GM03348 (cell line): ENCODE data around the gene FAM135A.

Experiments used
- DNase-seq: peaks from one replicate; pipeline ENCODE4 v3.0.0; 2012; ENCODE audit warnings: low spot score

The FAM135A gene

GRCh38 chr6:70413114-70413991 is at the start of gene FAM135A:
Gene FAM135A, plus strand, starts transcription at chr6:70413508. Its CDS starts 14,835 bp downstream, at chr6:70428343.
- peak; percentile 97 for DNase-seq

DNA sequence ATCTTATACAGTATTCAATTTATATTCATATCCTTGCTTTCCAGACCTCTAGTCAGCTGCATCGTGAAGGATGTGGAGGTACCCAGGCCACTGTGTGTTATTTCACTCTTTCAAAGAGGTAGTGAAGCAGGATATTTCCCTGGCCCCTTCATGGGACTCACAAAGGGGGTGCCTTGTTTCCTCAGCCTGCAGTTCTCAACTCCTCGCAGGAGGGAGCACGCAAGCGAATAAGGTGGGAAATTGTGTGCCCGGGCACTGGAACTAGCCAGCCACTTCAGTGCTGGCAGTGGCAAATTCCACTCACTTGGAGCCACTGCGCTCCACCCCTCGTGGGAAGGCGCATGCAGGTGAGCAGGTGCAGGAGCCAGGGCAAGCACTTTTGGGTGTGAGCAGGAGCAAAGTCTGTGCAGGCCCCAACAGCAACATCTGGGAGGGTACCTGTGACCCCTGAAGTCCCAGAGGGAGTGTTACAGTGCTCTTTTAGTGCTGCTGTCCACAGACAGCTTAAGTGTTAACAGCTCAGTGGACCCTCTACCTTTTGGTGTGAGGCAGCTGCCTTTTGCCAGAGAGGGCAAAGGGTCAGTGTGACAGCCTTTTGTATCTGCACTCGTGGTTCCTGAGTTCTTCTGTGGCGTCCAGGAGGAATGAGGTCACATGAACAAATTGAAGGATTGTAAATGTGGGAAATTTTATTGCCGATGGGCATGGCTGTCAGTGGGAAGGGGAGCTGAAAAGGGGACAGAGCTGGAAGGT is 49.4 kb upstream of the FAM135A start:
- no peak for DNase-seq

DNA sequence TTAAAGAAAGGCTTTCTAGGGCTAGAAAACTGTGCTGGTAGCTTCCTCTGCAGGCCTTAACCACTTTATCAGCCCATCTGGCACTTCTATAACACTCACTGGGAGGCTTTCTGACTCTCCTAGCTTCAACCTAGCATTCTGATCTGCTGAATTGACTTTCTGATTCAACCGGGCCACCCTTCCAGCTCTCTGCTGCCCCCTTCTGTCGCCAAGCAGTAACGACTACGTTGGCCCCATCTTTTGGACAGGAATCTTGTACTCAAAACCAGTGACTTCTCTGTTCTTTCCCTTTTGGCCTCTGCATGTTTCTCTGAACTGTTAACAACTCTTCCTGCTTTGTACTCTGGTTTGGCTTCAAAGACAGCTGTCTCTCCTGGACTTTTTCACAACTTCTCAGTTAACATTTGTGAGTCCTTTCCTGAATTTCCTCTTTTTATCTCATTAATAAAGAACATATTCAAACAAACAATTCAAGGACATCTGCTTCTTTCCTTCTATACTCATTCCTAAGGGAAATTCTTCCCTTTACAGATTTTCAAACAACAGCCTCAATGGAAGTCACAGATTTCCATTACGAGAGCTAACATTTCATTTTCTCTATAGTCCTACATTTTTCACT is 43.9 kb upstream of the FAM135A start:
- peak; percentile 79 for DNase-seq

DNA sequence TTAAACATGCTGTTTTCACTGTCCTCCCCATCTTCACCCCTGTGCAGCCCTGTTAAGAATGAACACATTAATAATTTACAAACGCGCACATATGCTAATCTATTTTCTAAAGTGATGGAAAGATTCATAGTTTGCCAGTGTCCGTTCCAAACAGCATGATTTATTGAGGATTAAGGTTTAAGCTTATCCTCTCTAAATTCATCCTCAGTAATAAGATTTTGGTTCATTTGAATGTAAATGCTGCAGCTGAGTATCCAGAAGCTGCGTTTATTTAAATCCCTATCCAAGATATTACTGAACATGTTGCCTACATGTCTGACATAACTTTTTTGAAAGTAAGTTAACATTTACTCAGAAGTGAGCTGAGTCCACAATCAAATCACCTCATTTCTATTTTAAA is 42.8 kb upstream of the FAM135A start:
- DNase-seq = no peak

DNA sequence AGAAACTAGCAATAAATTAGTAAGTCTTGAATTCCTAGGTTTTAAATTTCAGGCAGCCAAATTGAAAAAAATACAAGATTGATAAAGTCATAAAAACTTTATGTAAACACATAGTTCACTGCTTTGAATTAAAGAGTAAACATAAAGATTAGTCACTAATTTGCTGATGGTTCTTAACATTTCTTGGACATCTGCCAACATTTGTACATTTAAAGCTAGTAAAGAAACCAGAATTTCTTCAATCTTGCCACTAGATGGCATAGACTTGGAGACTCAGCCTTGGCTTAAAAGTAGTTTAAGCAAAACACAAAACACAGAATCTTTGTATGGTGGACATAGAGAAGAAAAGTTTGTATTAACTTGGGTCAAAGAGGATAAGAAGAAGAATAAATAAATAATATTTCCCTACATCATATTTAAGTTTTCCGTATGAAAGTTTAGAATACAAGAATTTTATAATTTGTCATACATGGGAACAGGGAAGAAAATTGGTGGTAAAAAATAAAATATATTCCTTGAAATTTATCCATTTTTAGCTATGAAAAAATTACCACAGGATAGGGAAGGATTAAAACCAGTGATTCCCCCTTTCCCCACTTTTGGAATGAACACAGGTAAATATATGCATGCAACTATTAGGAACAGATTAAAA is 41.7 kb upstream of the FAM135A start:
- DNase-seq = peak; percentile 48

GRCh38 chr6:70375166-70375565 is 38.1 kb upstream of the FAM135A start:
- DNase-seq = peak; percentile 22

DNA sequence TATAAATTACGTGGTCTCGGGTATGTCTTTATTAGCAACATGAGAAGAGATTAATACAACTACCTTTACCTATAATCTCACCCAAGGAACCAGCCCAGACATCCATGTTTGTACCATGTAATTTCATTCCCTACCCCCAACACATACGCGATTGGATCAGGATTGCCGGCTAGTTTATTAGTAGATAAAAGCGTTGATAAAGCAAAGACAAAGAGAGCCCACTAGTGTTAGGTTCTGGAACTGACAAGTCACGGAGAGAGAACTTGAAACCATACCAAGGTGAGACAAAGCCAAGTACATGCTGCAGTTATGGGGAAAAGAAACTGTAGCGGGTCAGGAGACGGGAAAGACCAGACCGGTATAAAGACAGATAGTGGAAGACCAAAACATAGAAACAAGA is 37.4 kb upstream of the FAM135A start:
- DNase-seq = no peak

DNA sequence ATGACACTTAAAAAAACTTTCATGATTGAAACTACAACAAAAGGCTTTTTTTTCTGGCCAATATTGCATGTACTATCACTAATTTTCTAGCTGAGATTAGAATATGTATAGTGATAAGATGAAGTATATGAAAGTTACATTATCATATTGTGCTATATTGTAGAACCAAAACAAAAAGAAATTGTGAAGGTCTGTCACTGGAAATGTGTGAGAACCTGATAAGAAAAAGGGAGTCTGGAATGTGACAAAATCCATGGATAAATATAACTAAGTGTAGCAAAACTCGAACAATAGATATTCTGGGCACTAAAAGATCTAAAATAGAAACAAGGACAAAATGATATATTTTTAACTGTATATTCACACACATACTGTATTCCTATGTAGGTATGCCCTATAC is 36.7 kb upstream of the FAM135A start:
- DNase-seq = no peak

- DNase-seq = no peak
These were observed 35.9 kb upstream of the FAM135A start for GRCh38 chr6:70377372-70377771.

DNA sequence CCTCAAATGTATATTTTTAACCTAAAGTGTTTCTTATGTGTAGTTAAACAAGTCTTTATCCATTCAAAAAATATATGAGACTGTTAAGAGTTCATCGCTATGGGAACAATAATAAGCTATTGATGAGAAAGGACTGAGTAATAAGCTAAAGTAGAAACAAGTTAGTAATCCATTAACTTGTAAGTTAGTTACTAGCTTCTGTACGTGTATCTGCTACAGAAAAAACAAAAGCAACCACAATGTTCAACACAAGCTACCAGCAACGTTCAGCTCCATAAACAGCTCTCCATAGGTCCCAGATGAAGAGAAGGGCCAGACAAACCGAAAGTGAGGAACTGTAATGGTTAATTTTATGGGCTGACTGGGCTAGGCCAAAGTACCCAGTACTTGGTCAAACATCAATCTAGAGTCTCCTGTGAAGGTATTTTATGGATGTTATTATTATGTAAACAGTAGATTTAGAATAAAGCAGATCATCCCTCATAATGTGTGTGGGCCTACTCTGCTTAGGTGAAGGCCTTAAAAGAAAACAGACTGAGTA is 33.8 kb upstream of the FAM135A start:
- no peak for DNase-seq

GRCh38 chr6:70380252-70380651 is 33.1 kb upstream of the FAM135A start:
- no peak for DNase-seq

GRCh38 chr6:70380771-70381416 is 32.4 kb upstream of the FAM135A start:
- no peak for DNase-seq

DNA sequence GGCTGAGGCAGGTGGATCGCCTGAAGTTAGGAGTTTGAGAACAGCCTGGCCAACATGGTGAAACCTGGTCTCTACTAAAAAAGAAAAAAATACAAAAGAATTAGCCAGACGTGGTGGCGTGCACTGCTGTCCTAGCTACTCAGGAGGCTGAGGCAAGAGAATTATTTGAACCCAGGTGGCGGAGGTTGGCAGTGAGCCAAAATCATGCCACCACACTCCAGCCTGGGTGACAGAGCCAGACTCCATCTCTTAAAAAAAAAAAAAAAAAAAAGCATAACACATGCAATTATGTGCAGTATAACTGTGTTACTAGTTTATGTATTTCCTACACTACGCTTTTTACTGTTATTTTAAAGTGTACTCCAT is 31.9 kb upstream of the FAM135A start:
- DNase-seq = no peak

DNA sequence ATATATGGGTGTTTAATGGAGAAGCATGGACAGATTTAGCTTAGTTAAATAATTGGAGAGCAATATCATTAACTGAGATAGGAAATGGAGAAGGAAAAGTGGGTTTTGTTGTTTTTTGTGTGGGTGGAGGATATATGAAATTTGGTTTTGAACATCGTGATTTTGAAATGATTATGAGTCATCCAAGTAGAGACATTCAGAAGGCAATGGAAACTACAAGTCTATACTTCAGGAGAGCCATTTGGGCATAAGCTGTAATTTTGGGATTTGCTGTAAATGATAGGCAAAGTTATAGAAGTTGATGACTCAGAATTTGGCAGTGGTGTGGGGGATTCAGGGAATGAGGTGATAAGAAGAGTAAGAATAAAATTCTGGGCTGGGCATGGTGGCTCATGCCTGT is 27.4 kb upstream of the FAM135A start:
- no peak for DNase-seq

DNA sequence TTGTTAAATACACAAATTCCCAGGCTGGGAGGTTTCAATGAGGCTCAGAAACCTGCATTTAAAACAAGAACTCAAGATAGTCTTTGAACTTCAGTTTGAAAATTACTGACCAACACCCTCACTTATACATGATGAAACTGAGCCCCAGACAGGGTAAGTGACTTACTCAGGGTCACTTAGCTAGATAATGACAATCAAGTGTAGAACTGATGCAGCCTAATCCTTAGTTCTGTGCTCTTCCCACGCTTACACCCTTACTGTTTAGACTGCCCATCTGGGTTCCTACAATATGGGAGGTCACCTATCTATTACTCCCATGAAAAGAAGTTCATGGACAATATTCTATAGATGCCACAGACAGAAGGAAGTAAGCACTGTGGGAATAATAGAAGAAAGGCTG is 24.5 kb upstream of the FAM135A start:
- DNase-seq = no peak

- no peak for DNase-seq
These were observed 24.0 kb upstream of the FAM135A start for GRCh38 chr6:70389261-70389660.

- DNase-seq = no peak
These were observed 23.2 kb upstream of the FAM135A start for GRCh38 chr6:70390067-70390466.

DNA sequence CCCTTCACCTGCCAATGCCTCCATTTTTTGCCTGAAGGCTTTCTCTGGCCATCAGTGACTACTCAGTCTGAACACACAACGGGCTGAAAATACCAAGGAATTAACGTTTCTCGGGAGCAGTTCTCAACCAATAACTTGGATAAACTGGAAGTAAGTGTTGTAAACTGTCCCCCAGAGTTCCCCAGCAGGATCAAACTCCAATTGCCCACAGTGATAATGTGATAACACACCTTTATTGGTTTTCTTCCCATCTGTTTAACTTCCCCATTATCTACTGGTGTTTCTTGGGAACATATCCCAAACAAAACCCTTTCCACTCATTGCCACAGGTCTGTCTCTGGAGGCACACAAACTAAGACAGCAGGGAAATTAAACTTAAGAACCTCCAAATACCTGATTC is 21.8 kb upstream of the FAM135A start:
- DNase-seq = no peak

GRCh38 chr6:70394518-70395300 is 18.6 kb upstream of the FAM135A start:
- DNase-seq = no peak

DNA sequence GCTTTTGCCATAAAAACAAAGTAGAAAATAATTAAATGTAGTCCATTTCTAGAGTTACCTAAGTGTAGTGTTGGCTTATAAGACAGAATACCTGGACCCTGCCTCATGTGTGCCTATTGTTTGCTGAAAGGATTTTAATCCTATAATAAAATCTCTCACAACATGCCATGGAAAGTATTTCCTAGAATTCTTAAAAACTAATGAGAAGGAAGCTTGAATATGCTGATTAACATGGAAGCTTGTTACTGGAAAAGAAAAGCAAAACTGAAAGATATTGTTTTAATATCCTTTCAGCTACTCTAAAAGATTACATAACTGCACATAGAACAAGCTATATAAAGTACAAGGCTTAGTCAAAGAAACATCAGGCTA is 18.0 kb upstream of the FAM135A start:
- no peak for DNase-seq

GRCh38 chr6:70396163-70396562 is 17.1 kb upstream of the FAM135A start:
- DNase-seq = no peak
